Liver (tissue), 3 donors: ENCODE results near the gene ZNF318.

Experiments used
- CTCF ChIP-seq: fragments of 150-350 bp; IDR thresholded peaks from 2 replicates; pipeline ENCODE4 v1.5.1; 2017; ENCODE audit warnings: improper control_type of control experiment, low read depth, low read length; ENCODE audit not compliant: missing input control
- GABPA ChIP-seq, 2 donors: IDR thresholded peaks in 1 of 2; conservative IDR thresholded peaks in 1 of 2; 2 replicates each; pipeline ENCODE4 v1.6.1; 2016; ENCODE audit warnings: antibody characterized with exemption in 2 of 2, mild to moderate bottlenecking in 1 of 2, moderate library complexity in 1 of 2
- HNF4G ChIP-seq: IDR thresholded peaks from 2 replicates; pipeline ENCODE4 v1.6.1; 2016; ENCODE audit warnings: antibody characterized with exemption
- JUND ChIP-seq, 2 donors: IDR thresholded peaks; 2 replicates each; pipeline ENCODE4 v1.6.1; 2016; ENCODE audit warnings: antibody characterized with exemption in 2 of 2
- RAD21 ChIP-seq, 2 donors: IDR thresholded peaks; 2 replicates each; pipeline ENCODE4 v1.6.1; 2016; ENCODE audit warnings: antibody characterized with exemption in 2 of 2, mild to moderate bottlenecking in 2 of 2
- SP1 ChIP-seq: IDR thresholded peaks from 2 replicates; pipeline ENCODE4 v1.6.1; 2018; ENCODE audit warnings: antibody characterized with exemption, mild to moderate bottlenecking
- TAF1 ChIP-seq: conservative IDR thresholded peaks from 2 replicates; pipeline ENCODE4 v1.6.1; 2016; ENCODE audit warnings: antibody characterized with exemption, mild to moderate bottlenecking
- YY1 ChIP-seq: IDR thresholded peaks from 2 replicates; pipeline ENCODE4 v1.6.1; 2016; ENCODE audit warnings: antibody characterized with exemption, mild to moderate bottlenecking
- TF ChIP-seq, protein P1 (sequence below): IDR thresholded peaks from 2 replicates; pipeline ENCODE4 v1.6.1; 2016; ENCODE audit warnings: antibody characterized with exemption
- donor health status: healthy.
- donor health status: healthy.

DNA sequence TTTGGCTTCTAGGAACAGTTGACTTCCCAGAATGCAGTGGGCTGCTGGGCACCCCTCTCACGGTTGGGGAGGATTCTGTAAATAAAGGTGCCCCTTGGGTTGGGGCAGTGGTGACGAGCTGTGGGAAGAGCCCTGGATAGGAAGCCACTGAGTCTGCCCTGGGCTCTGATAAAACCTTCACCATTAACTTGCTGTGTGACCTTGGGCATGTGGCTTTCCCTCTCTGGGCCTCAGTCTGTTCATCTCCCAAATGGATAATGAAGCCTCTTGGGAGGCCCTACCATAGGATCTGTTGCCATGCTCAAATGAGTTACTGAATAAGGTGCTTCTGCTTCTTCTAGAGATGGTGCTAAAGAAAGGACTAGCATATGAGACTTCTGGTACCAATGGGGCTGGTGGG, 64.6 kb downstream of the ZNF318 start:
- TF ChIP-seq CTCF (no peak), GABPA (IDR thresholded peaks at IDR 0.05 in 1 of 2, conservative IDR thresholded peaks at IDR 0.05 in 1 of 2) (no peak), SP1 (no peak), TAF1 (no peak), JUND (IDR thresholded peaks at IDR 0.05) (no peak), YY1 (no peak), RAD21 (IDR thresholded peaks at IDR 0.05) (no peak), HNF4G (no peak)
- TF ChIP-seq, protein P1, sequence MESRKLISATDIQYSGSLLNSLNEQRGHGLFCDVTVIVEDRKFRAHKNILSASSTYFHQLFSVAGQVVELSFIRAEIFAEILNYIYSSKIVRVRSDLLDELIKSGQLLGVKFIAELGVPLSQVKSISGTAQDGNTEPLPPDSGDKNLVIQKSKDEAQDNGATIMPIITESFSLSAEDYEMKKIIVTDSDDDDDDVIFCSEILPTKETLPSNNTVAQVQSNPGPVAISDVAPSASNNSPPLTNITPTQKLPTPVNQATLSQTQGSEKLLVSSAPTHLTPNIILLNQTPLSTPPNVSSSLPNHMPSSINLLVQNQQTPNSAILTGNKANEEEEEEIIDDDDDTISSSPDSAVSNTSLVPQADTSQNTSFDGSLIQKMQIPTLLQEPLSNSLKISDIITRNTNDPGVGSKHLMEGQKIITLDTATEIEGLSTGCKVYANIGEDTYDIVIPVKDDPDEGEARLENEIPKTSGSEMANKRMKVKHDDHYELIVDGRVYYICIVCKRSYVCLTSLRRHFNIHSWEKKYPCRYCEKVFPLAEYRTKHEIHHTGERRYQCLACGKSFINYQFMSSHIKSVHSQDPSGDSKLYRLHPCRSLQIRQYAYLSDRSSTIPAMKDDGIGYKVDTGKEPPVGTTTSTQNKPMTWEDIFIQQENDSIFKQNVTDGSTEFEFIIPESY = no peak
